ENCODE data around the gene FLNB. TPM values are rescaled to one million over a fixed set of nuclear protein-coding genes. Genes with fewer than 3 reads are reported as not detected.

Gene FLNB
- polyA plus RNA-seq, 3 donors: 0.47 to 4.0 (median 2.1) TPM

DNA sequence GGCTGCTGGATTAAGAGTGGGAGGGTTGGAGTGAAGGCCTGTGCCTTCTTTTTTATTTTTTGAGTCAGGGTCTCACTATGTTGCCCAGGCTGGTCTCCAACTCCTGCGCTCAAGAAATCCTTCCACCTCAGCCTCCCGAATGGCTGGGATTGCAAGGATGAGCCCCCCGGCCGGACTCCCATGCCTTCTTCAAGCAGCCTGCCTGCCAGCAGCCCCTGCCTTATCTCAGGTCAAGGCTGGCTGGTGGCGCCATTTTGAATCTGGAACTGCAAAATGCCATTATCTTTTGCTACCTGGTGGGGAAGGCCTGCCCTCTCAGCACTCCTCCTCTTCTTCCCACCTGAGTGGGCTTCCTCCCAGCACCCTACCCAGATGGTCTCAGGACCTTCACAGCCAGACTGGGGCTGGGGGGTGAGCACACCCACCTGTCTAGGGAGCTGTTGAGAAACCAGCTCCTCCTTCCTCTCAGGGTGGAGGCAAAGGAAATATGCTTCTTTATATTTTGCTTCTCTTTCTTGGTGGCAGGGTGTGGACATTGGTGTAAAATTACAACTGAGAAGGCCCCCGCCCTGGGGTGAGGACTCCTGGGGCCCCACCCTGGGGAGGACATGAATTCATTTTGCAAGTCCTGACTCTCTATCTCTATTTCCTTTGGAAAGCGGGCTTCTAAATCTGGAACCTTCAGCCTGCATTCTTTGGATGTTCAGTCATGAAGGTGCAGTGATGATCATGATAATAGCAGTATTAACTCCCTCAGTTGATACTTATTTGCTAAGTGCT is 7.7 kb upstream of the FLNB start:
- no peak overlapping the region for H3K27ac ChIP-seq (ENCODE audit: low read depth in 1 of 2, low read length in 2 of 2)
- peak in 1 of 3 donors; percentile 41 for DNase-seq
- peak overlapping the region; percentile 26 for H3K4me2 ChIP-seq (replicated peaks; ENCODE audit: extremely low read depth, low read length, poor library complexity, severe bottlenecking)
- Mint-ChIP-seq H3K27ac (peak overlapping the region in 5 of 7 donors; percentile 67 to 82 (median 72)), H3K9me3 (peaks cover 0 to 2% (median 0%) of the 10 kb centered on the region in 7 donors), H3K27me3 (ENCODE audit: low read depth in 3 of 3) (peaks cover 0 to 7% (median 3%) of the 10 kb centered on the region in 3 donors), H3K4me3 (peak overlapping the region in 1 of 2 donors; percentile 53), H3K36me3 (no peaks in the 10 kb centered on the region), H3K4me1 (peaks cover 35% of the 10 kb centered on the region)
- H3K9ac ChIP-seq (ENCODE audit: insufficient read depth, low read length, poor library complexity, severe bottlenecking): no peak overlapping the region
- no peaks in the 10 kb centered on the region for H3K9me3 ChIP-seq (replicated peaks in 1 of 2; ENCODE audit: control insufficient read depth in 1 of 2, insufficient read depth in 1 of 2, low read length in 2 of 2)
- H3K4me1 ChIP-seq (ENCODE audit: control insufficient read depth in 1 of 2, insufficient read depth in 2 of 2, low read length in 2 of 2): peaks cover 25 to 35% of the 10 kb centered on the region in 2 donors
- peak overlapping the region; percentile 38 for H2AFZ ChIP-seq (ENCODE audit: insufficient read depth, low read depth, low read length, poor library complexity, severe bottlenecking)
- TF ChIP-seq, protein P1, sequence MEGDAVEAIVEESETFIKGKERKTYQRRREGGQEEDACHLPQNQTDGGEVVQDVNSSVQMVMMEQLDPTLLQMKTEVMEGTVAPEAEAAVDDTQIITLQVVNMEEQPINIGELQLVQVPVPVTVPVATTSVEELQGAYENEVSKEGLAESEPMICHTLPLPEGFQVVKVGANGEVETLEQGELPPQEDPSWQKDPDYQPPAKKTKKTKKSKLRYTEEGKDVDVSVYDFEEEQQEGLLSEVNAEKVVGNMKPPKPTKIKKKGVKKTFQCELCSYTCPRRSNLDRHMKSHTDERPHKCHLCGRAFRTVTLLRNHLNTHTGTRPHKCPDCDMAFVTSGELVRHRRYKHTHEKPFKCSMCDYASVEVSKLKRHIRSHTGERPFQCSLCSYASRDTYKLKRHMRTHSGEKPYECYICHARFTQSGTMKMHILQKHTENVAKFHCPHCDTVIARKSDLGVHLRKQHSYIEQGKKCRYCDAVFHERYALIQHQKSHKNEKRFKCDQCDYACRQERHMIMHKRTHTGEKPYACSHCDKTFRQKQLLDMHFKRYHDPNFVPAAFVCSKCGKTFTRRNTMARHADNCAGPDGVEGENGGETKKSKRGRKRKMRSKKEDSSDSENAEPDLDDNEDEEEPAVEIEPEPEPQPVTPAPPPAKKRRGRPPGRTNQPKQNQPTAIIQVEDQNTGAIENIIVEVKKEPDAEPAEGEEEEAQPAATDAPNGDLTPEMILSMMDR (IDR thresholded peaks at IDR 0.05): no peak
- H3K36me3 ChIP-seq (replicated peaks in 1 of 2; ENCODE audit: control insufficient read depth in 1 of 2, insufficient read depth in 2 of 2, low read length in 2 of 2): no peaks in the 10 kb centered on the region
- intact Hi-C loops (cut with micrococcal nuclease): no loop called here
- 100% methylated on average over 5 of the region's 7 CpGs for WGBS (ENCODE audit: insufficient coverage)
- H3K79me2 ChIP-seq (ENCODE audit: insufficient read depth, low read length): no peaks in the 10 kb centered on the region
- H3K27me3 ChIP-seq (ENCODE audit: control insufficient read depth in 2 of 2, insufficient read depth in 2 of 2, low read length in 2 of 2): no peaks in the 10 kb centered on the region
- no peak overlapping the region for H3K4me3 ChIP-seq (replicated peaks in 1 of 3; ENCODE audit: low read depth in 2 of 3, low read length in 3 of 3)
- no peaks in the 10 kb centered on the region for H4K20me1 ChIP-seq (ENCODE audit: insufficient read depth, low read length)

DNA sequence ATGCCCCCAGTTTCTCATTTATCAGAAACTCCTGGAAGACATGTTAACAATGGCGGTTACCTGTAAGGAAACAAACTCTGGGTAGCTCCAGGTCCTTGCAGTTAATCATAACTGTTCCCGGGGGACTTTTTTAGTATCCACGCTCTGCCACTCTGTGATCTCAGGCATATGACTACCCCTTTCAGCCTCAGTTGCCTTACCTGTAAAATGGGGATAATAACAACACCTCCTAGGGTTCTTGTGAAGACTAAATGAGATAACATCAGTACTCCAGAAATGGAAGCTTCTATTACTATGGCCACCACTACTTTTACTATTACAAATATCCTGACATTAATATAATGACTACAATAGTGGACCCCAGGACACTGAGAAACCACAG is 7.1 kb upstream of the FLNB start:
- WGBS (ENCODE audit: insufficient coverage): no CpG with 5 or more reads among the region's 3 CpGs

More for the DNA sequence above, 7.1 kb upstream of the FLNB start:
- H2AFZ ChIP-seq (ENCODE audit: insufficient read depth, low read depth, low read length, poor library complexity, severe bottlenecking): peak overlapping the region; percentile 38
- Mint-ChIP-seq H3K27me3 (ENCODE audit: low read depth in 3 of 3) (peaks cover 0 to 7% (median 3%) of the 10 kb centered on the region in 3 donors), H3K36me3 (no peaks in the 10 kb centered on the region), H3K4me1 (peaks cover 36% of the 10 kb centered on the region), H3K27ac (peak overlapping the region in 3 of 7 donors; percentile 4 to 40 (median 13)), H3K9me3 (peaks cover 0 to under 1% (median 0%) of the 10 kb centered on the region in 7 donors), H3K4me3 (peak overlapping the region in 1 of 2 donors; percentile 53)
- peak overlapping the region; percentile 26 for H3K4me2 ChIP-seq (replicated peaks; ENCODE audit: extremely low read depth, low read length, poor library complexity, severe bottlenecking)
- H3K79me2 ChIP-seq (ENCODE audit: insufficient read depth, low read length): no peaks in the 10 kb centered on the region
- no peak overlapping the region for H3K27ac ChIP-seq (ENCODE audit: low read depth in 1 of 2, low read length in 2 of 2)
- no peaks in the 10 kb centered on the region for H3K36me3 ChIP-seq (replicated peaks in 1 of 2; ENCODE audit: control insufficient read depth in 1 of 2, insufficient read depth in 2 of 2, low read length in 2 of 2)
- H4K20me1 ChIP-seq (ENCODE audit: insufficient read depth, low read length): no peaks in the 10 kb centered on the region
- H3K4me1 ChIP-seq (ENCODE audit: control insufficient read depth in 1 of 2, insufficient read depth in 2 of 2, low read length in 2 of 2): peaks cover 25 to 35% of the 10 kb centered on the region in 2 donors
- intact Hi-C loops (cut with micrococcal nuclease): no loop called here
- H3K9ac ChIP-seq (ENCODE audit: insufficient read depth, low read length, poor library complexity, severe bottlenecking): no peak overlapping the region
- DNase-seq: no peak
- no peaks in the 10 kb centered on the region for H3K27me3 ChIP-seq (ENCODE audit: control insufficient read depth in 2 of 2, insufficient read depth in 2 of 2, low read length in 2 of 2)
- no peaks in the 10 kb centered on the region for H3K9me3 ChIP-seq (replicated peaks in 1 of 2; ENCODE audit: control insufficient read depth in 1 of 2, insufficient read depth in 1 of 2, low read length in 2 of 2)
- H3K4me3 ChIP-seq (replicated peaks in 1 of 3; ENCODE audit: low read depth in 2 of 3, low read length in 3 of 3): no peak overlapping the region
- TF ChIP-seq, protein P1 (IDR thresholded peaks at IDR 0.05): no peak
